VCaP (cell line): ENCODE results near the gene LATS2.

Experiments
- H3K27ac ChIP-seq: fragments of 450-650 bp; 2 replicates; pipeline ENCODE4 v1.5.1; 2017
- TF ChIP-seq, protein P1 (sequence below): fragments of 450-650 bp; conservative IDR thresholded peaks from 2 replicates; pipeline ENCODE4 v1.5.1; 2017; ENCODE audit warnings: mild to moderate bottlenecking, moderate library complexity

The LATS2 gene

DNA sequence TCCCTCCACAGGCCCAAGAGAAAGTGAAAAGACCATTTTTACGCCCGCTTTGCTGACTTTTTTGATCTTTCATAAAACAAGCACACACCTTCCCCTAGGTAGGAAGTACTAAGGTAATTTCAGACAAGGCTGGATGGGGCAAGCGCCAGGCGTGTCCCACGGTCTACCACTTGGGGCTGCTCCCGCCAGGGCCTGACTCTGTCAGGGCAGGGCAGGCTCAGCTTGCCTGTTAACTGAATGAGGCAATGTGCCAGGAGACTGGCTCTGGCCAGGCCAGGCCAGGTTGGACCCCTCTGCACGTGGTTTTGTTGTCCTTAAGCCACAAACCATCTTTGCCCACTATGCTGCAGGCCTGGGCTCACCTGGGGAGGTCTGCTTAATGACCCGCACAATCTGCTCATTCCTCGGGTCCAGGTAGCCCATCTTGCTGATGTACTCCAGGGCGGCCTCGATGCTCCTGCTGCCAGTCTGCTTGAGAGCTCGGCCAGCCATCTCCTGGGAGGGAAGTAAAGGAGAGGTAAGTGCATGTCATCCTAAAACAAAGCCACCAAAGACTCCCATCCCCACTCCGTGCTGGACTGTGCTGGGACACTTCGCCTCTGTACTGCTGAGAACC, 70.4 kb downstream of the LATS2 start:
- TF ChIP-seq, protein P1, sequence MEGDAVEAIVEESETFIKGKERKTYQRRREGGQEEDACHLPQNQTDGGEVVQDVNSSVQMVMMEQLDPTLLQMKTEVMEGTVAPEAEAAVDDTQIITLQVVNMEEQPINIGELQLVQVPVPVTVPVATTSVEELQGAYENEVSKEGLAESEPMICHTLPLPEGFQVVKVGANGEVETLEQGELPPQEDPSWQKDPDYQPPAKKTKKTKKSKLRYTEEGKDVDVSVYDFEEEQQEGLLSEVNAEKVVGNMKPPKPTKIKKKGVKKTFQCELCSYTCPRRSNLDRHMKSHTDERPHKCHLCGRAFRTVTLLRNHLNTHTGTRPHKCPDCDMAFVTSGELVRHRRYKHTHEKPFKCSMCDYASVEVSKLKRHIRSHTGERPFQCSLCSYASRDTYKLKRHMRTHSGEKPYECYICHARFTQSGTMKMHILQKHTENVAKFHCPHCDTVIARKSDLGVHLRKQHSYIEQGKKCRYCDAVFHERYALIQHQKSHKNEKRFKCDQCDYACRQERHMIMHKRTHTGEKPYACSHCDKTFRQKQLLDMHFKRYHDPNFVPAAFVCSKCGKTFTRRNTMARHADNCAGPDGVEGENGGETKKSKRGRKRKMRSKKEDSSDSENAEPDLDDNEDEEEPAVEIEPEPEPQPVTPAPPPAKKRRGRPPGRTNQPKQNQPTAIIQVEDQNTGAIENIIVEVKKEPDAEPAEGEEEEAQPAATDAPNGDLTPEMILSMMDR = no peak
- no peak overlapping the region for H3K27ac ChIP-seq

DNA sequence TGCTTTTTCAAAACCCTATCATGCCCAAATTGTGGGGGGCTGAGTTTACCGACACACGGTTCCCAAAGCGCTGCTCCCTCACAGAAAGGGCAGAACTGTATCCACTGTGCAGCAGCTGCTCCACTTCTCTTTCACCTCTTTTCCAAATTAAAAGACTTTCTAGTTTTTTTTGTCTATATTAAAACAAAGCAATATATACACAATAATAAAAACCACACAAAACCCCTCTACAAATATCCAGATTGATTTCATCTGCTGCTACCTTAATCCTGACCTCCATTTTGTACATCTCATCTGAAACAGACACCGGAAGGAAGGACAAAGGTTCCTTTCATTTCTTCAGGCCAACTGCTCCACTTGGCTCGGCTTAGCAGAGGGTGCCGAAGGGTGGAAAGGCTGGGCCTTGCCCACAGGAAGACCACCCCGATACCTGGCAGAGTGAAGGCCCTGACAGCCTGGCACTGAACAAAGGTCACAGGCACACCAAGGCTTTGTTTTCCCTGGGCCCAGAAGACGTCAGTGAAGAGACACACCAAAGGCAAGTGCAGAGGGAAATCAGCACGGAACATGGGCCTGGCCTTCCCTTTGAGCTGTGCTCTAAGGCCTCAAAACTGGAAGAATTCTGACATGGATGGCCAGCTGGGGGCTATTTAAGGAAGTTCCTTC, 71.6 kb downstream of the LATS2 start:
- H3K27ac ChIP-seq = no peak overlapping the region
- TF ChIP-seq, protein P1 = no peak

DNA sequence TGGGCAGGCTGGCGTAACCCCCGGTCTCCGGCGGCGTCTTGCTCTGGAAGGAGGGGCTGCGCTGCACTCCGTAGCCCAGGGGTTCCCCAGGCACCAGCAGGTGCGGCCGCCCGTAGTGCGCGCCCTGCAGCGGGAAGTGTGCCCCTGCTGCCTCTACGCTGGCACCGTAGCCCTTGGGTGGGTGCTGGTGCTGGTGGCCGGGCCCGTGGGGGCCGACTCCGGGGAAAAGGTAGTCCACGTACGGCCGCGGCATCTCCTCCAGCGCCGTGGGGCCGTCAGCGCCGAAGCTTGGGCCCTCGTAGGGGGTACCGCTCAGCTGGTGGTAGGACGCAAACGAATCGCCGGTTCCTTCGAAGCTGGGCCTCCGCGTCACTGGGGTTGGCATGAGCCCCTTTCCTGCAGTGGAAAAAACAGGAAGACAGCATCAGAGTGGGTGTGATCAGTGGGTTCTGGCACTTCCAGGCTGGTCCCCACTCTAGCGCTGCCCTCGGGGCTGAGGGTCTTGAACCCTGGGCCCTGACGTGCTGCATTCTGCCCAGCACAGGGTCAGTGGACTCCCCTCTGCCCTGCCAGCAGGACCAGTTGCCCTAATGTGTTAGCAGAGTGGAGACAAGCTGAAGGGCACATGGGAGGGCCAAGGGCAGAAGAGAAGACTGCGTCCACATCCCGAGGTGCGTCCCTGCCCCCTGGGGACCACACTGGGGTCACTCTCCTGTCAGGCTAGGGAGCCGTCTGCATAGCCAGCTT, 72.3 kb downstream of the LATS2 start:
- no peak overlapping the region for H3K27ac ChIP-seq
- TF ChIP-seq, protein P1 = no peak

DNA sequence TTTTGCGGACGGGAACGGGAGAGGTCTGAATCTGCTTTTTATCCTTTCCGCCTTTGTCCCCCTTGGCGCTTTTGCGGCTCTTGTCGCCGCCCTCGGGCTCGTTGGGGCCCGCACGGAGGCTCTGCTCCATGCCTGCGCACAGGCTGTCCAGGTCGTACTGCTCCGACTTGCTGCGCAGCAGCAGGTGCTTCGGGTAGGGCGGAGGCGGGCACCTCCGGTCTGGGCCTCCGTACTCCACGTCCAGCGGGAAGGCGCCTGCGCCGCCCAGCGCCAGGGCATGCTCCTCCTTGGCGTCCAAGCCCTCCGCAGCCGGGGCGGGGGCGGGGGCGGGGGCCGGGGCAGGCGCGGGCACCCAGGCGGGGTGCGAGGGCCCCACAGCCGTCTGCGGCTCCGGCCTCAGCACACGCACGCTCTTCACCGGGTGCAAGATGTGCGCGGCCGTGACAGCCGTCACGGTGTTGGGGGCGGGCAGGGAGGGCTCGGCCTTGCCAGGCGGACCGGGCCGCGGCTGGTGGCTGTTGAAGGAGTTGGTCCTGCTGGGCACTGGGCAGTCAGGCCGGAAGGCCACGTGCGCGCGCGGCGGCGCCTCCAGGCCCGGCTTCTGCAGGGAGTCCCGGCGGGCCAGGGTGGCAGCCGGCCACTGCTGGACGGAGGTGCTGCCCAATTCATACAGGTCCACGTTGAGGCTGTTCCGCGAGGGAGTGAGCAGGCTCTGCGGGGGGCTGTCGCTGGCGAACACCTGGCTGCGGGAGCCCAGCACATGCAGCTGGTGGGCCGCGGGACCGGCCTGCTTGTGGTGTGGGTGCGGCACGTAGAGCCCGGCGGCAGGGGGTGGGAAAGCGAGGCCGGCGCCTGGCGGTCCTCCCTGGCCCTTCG, 73.1 kb downstream of the LATS2 start:
- TF ChIP-seq, protein P1 = no peak
- no peak overlapping the region for H3K27ac ChIP-seq

DNA sequence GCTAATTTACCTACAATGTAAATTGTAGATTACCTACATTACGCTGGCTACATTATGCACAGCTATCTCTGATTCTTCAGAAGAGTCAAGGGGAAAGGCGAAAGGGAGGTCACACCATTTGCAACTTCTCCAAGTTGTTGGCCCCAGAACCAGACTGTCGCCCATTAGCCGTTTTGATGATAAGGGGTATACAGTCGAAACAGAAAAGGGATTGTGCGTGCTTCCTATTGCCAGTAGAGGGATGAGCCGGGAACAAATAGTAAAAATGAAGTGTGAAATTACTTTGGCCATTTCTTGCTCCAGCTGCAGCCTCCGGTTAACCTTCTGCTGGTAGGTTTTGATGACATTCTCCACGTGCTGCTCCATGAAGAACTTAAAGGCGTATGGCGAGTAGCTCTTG, 73.8 kb downstream of the LATS2 start:
- TF ChIP-seq, protein P1 = no peak
- no peak overlapping the region for H3K27ac ChIP-seq

DNA sequence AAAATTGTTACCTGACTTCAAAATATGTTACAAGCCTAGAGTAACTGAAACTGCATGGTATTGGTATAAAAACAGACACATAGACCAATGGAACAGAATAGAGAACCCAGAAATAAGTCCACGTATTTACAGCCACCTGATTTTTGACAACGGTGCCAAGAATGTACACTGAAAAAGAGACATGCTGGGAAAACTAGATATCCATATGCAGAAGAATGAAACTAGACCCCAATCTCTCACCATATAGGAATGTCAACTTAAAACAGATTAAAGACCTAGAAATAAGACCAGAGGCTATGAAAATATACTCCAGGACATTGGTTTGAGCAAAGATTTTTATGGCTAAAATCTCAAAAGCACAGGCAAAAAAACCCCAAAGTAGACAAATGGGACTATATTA, 76.5 kb downstream of the LATS2 start:
- no peak overlapping the region for H3K27ac ChIP-seq
- TF ChIP-seq, protein P1 = no peak

DNA sequence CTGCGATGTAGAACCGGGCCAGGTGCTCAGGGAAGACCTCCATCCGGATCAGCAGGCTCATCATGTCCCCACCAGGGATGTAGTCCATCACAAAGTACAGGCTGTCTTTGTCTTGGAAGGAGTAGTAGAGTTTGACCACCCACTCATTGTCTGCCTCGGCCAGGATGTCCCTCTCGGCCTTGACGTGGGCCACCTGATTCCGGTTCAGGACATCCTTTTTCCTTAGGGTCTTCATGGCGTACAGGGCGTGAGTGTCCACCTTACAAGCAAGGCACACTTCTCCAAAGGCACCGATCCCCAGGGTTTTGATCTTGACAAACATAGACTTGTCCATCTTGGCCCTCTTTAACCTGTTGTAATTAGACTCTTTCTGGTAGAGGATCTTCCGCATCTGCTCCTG, 78.0 kb downstream of the LATS2 start:
- TF ChIP-seq, protein P1 = no peak

More for the DNA sequence above, 78.0 kb downstream of the LATS2 start:
- H3K27ac ChIP-seq = no peak overlapping the region
